Measurements from ENCODE around the gene ATP10B.

DNA sequence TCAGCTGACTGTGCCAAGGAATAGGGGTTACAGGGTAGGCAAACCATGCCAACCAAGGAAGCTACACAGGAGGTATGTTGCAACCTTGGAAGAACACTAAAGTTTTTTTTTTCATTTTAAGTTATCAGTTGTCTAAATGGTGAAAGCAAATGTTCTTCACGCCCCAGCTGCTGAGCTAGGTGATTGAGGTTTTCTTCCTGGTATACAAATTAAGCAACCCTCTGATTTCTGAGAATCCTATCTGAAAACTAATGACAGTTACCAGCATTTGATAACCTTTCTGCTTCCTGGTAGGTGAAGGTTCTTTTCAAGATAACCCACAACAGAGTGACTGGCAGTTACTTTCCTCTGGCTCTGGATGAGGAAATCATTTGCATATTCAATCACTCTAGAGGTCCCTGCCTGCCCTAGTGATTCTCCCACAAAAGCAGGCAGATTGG, 194.9 kb downstream of the ATP10B start:
- TF ChIP-seq, protein P1, sequence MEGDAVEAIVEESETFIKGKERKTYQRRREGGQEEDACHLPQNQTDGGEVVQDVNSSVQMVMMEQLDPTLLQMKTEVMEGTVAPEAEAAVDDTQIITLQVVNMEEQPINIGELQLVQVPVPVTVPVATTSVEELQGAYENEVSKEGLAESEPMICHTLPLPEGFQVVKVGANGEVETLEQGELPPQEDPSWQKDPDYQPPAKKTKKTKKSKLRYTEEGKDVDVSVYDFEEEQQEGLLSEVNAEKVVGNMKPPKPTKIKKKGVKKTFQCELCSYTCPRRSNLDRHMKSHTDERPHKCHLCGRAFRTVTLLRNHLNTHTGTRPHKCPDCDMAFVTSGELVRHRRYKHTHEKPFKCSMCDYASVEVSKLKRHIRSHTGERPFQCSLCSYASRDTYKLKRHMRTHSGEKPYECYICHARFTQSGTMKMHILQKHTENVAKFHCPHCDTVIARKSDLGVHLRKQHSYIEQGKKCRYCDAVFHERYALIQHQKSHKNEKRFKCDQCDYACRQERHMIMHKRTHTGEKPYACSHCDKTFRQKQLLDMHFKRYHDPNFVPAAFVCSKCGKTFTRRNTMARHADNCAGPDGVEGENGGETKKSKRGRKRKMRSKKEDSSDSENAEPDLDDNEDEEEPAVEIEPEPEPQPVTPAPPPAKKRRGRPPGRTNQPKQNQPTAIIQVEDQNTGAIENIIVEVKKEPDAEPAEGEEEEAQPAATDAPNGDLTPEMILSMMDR (IDR thresholded peaks at IDR 0.05; ENCODE audit: borderline replicate concordance, extremely low read depth, low read length, poor library complexity, severe bottlenecking), result no peak
- TF ChIP-seq EZH2 (IDR thresholded peaks at IDR 0.05; ENCODE audit: borderline replicate concordance, low read depth, low read length, severe bottlenecking), result no peak

Measured in DND-41 (cell line).